HepG2 (cell line): ENCODE results near the gene ZNF341. TPM values are rescaled to one million over a fixed set of nuclear protein-coding genes. Genes with fewer than 3 reads are reported as not detected.

ENCODE experiments used
- BRD4 ChIP-seq: sonication (generic); formaldehyde crosslinking; IDR thresholded peaks from 2 replicates; pipeline ENCODE4 v1.4.0; 2020; ENCODE audit warnings: missing genetic modification reagents
- GTF2F1 ChIP-seq: fragments of 150-350 bp; IDR thresholded peaks from 2 replicates; pipeline ENCODE4 v1.6.1; 2014; ENCODE audit warnings: low read length
- NFIC ChIP-seq: IDR thresholded peaks from 2 replicates; pipeline ENCODE4 v1.6.1; 2012; ENCODE audit warnings: mild to moderate bottlenecking, low read length, inconsistent platforms
- NR0B2 ChIP-seq: sonication (generic); formaldehyde crosslinking; IDR thresholded peaks from 2 replicates; pipeline ENCODE4 v1.4.0; 2020; ENCODE audit warnings: mild to moderate bottlenecking, missing genetic modification reagents
- RELA ChIP-seq: sonication (generic); formaldehyde crosslinking; IDR thresholded peaks from 2 replicates; pipeline ENCODE4 v1.4.0; 2020; ENCODE audit warnings: missing genetic modification reagents
- ZFAT ChIP-seq: sonication (generic); formaldehyde crosslinking; conservative IDR thresholded peaks from 2 replicates; pipeline ENCODE4 v1.8.1; 2023; ENCODE audit warnings: missing genetic modification reagents, inconsistent platforms
- ZKSCAN8 ChIP-seq: IDR thresholded peaks from 2 replicates; pipeline ENCODE4 v1.6.1; 2016; ENCODE audit warnings: borderline replicate concordance, missing genetic modification reagents, missing compliant biosample characterization
- ZMYM3 ChIP-seq: sonication (generic); formaldehyde crosslinking; IDR thresholded peaks from 2 replicates; pipeline ENCODE4 v1.5.1; 2020; ENCODE audit warnings: mild to moderate bottlenecking, missing genetic modification reagents
- ZNF549 ChIP-seq: sonication (generic); formaldehyde crosslinking; IDR thresholded peaks from 2 replicates; pipeline ENCODE4 v1.5.0; 2020; ENCODE audit warnings: missing genetic modification reagents
- ZNF629 ChIP-seq: sonication (generic); formaldehyde crosslinking; conservative IDR thresholded peaks from 2 replicates; pipeline ENCODE4 v1.5.0; 2020; ENCODE audit warnings: missing genetic modification reagents
- polyA plus RNA-seq, 8 experiments: library from polyadenylated mRNA; depleted of rRNA in 3 of 8; stranded (reverse) in 7 of 8; unstranded in 1 of 8; fragments of >200 nt; fragmentation: Illumina TruSeq in 4 of 8; extraction: Trizol in 4 of 8; gene quantifications; 2 replicates each; pipeline versions ENCODE4 v1.2.1 to v1.2.3, GENCODE V29; 2011 to 2016; ENCODE audit warnings: low read depth in 4 of 8, missing spikeins in 1 of 8, mixed read lengths in 1 of 8; ENCODE audit not compliant: insufficient read depth in 1 of 8
- total RNA-seq, 5 experiments: library from RNA; depleted of rRNA; stranded (reverse); fragments of >200 nt; fragmentation: Illumina TruSeq; extraction: Trizol; gene quantifications; 2 replicates each; pipeline ENCODE4 v1.2.3, GENCODE V29; 2016; ENCODE audit warnings: low read depth in 1 of 5
- TF ChIP-seq, protein P1 (sequence below), 2 experiments: sonication (generic) in 1 of 2; formaldehyde crosslinking in 1 of 2; IDR thresholded peaks; 2 replicates each; pipeline versions ENCODE4 v1.4.0 to v1.6.1; 2016 to 2020; ENCODE audit warnings: borderline replicate concordance in 1 of 2, low read depth in 1 of 2, mild to moderate bottlenecking in 1 of 2, missing genetic modification reagents in 1 of 2
- TF ChIP-seq, protein P2 (sequence below): sonication (generic); formaldehyde crosslinking; IDR thresholded peaks from 2 replicates; pipeline ENCODE4 v1.5.1; 2020; ENCODE audit warnings: missing genetic modification reagents, mild to moderate bottlenecking, borderline replicate concordance
- TF ChIP-seq, protein P3 (sequence below): sonication (generic); formaldehyde crosslinking; IDR thresholded peaks from 2 replicates; pipeline ENCODE4 v1.4.0; 2020; ENCODE audit warnings: missing genetic modification reagents, borderline replicate concordance
- TF ChIP-seq, protein P4 (sequence below): sonication (generic); formaldehyde crosslinking; IDR thresholded peaks from 2 replicates; pipeline ENCODE4 v1.4.0; 2020; ENCODE audit warnings: missing genetic modification reagents

Gene ZNF341
- total and polyA plus RNA-seq, 2 of the 13 experiments (the other 11 are each of a cell fraction or from before 2014, with no cell fraction given), result 1.1 to 2.2 TPM

DNA sequence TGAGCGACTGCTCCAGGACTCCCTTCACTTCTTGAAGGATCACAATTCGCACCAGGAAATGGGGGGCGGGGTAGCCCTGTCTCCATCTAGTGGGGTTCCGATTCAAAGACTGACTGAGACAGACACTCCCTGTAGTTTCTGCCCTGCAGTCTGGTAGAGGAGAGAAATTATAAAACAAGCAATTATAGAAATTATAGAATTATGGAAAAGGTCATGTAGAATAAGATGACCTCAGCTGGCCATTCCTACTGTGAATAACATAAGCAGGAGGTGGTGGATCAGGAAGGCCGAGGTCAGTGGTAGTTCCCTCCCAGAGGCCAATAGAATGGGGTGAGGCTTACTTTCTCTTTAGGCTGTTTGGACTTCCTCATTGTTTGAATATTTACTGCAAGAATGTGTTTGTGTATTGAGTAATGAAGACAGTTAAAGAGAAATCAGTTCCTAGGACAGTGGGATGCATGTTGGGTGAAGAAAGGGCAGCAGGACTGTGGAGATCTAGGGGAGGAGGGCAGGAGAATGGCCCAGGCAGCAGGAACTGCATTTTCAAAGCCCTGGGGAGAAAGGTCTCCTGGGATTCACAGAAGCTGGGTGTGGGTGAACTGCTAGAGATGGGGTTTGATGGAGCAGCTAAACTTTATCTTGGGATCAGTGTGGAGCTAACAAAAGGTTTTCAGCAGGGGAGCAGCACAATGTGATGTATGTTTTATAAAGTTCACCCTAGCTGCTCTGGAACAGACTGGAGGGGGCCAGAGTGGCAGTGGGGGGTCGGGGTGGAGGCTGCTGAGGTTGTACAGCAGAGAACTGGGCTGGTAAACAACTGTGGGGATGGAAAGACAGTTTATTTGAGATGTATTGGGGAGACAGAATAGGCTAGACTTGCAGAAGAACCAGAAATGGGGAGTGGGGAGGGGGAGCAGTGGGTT is 2.1 kb downstream of the ZNF341 start (continued):
- TF ChIP-seq, protein P1, sequence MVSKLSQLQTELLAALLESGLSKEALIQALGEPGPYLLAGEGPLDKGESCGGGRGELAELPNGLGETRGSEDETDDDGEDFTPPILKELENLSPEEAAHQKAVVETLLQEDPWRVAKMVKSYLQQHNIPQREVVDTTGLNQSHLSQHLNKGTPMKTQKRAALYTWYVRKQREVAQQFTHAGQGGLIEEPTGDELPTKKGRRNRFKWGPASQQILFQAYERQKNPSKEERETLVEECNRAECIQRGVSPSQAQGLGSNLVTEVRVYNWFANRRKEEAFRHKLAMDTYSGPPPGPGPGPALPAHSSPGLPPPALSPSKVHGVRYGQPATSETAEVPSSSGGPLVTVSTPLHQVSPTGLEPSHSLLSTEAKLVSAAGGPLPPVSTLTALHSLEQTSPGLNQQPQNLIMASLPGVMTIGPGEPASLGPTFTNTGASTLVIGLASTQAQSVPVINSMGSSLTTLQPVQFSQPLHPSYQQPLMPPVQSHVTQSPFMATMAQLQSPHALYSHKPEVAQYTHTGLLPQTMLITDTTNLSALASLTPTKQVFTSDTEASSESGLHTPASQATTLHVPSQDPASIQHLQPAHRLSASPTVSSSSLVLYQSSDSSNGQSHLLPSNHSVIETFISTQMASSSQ (IDR thresholded peaks at IDR 0.05; ENCODE audit: low read depth), result no peak
- TF ChIP-seq, protein P1 (CRISPR knock-in tag; IDR thresholded peaks at IDR 0.05; ENCODE audit: borderline replicate concordance), result no peak; the same call in 1 of the 2 replicates
- TF ChIP-seq ZFAT (CRISPR knock-in tag), result no peak
- TF ChIP-seq, protein P2, sequence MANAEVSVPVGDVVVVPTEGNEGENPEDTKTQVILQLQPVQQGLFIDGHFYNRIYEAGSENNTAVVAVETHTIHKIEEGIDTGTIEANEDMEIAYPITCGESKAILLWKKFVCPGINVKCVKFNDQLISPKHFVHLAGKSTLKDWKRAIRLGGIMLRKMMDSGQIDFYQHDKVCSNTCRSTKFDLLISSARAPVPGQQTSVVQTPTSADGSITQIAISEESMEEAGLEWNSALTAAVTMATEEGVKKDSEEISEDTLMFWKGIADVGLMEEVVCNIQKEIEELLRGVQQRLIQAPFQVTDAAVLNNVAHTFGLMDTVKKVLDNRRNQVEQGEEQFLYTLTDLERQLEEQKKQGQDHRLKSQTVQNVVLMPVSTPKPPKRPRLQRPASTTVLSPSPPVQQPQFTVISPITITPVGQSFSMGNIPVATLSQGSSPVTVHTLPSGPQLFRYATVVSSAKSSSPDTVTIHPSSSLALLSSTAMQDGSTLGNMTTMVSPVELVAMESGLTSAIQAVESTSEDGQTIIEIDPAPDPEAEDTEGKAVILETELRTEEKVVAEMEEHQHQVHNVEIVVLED (CRISPR knock-in tag), result no peak; the same call in 1 of the 2 replicates
- no peak for TF ChIP-seq NR0B2 (CRISPR knock-in tag)
- TF ChIP-seq BRD4, result 0 out of 2 replicates have a peak, but pooled peaks have one; percentile 8
- no peak for TF ChIP-seq NFIC
- TF ChIP-seq ZMYM3 (CRISPR knock-in tag), result peak; percentile 22; the same call in 1 of the 2 replicates
- TF ChIP-seq RELA (CRISPR knock-in tag), result no peak
- TF ChIP-seq, protein P3, sequence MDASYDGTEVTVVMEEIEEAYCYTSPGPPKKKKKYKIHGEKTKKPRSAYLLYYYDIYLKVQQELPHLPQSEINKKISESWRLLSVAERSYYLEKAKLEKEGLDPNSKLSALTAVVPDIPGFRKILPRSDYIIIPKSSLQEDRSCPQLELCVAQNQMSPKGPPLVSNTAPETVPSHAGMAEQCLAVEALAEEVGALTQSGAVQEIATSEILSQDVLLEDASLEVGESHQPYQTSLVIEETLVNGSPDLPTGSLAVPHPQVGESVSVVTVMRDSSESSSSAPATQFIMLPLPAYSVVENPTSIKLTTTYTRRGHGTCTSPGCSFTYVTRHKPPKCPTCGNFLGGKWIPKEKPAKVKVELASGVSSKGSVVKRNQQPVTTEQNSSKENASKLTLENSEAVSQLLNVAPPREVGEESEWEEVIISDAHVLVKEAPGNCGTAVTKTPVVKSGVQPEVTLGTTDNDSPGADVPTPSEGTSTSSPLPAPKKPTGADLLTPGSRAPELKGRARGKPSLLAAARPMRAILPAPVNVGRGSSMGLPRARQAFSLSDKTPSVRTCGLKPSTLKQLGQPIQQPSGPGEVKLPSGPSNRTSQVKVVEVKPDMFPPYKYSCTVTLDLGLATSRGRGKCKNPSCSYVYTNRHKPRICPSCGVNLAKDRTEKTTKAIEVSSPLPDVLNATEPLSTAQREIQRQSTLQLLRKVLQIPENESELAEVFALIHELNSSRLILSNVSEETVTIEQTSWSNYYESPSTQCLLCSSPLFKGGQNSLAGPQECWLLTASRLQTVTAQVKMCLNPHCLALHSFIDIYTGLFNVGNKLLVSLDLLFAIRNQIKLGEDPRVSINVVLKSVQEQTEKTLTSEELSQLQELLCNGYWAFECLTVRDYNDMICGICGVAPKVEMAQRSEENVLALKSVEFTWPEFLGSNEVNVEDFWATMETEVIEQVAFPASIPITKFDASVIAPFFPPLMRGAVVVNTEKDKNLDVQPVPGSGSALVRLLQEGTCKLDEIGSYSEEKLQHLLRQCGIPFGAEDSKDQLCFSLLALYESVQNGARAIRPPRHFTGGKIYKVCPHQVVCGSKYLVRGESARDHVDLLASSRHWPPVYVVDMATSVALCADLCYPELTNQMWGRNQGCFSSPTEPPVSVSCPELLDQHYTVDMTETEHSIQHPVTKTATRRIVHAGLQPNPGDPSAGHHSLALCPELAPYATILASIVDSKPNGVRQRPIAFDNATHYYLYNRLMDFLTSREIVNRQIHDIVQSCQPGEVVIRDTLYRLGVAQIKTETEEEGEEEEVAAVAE, result peak; percentile 63; the same call in 1 of the 2 replicates
- 0 out of 2 replicates have a peak, but pooled peaks have one; percentile 15 for TF ChIP-seq ZNF629 (CRISPR knock-in tag)
- TF ChIP-seq ZKSCAN8 (CRISPR knock-in tag), result peak; percentile 58; the same call in 1 of the 2 replicates
- no peak for TF ChIP-seq ZNF549
- TF ChIP-seq GTF2F1, result no peak
- TF ChIP-seq, protein P4, sequence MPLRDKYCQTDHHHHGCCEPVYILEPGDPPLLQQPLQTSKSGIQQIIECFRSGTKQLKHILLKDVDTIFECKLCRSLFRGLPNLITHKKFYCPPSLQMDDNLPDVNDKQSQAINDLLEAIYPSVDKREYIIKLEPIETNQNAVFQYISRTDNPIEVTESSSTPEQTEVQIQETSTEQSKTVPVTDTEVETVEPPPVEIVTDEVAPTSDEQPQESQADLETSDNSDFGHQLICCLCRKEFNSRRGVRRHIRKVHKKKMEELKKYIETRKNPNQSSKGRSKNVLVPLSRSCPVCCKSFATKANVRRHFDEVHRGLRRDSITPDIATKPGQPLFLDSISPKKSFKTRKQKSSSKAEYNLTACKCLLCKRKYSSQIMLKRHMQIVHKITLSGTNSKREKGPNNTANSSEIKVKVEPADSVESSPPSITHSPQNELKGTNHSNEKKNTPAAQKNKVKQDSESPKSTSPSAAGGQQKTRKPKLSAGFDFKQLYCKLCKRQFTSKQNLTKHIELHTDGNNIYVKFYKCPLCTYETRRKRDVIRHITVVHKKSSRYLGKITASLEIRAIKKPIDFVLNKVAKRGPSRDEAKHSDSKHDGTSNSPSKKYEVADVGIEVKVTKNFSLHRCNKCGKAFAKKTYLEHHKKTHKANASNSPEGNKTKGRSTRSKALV (CRISPR knock-in tag), result no peak
